Activated naive CD4-positive, alpha-beta T cell (primary cell): ENCODE measurements around the gene HHAT.

Experiments
- DNase-seq, 4 experiments: peaks; one replicate each; lab custom pipeline; 2025; lab: John Stamatoyannopoulos, UW

HHAT gene

DNA sequence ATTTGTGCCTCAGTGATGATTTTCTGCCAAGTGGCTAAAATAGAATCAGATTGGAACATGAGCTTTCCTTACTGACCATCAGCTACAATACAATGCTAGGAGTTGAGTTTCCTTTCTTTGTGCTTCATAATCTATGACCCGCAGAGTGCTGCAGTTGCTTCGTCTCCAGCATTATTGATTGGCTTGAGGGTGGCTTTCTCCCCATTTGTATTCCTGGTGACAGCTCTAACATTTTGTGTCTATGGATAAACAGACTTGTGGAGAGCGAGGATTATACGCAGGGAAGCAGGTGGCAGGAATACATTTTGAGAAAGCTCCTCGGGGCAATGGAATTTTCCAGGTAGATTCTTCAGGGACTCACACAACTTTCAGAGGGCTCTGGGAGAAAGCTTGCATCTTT is 223.2 kb downstream of the HHAT start:
- no peak for DNase-seq

- DNase-seq, result no peak
These were observed 225.0 kb downstream of the HHAT start for GRCh38 chr1:210553711-210554110.

- DNase-seq, result no peak
These were observed 225.7 kb downstream of the HHAT start for GRCh38 chr1:210554382-210554781.

GRCh38 chr1:210556475-210556874 is 227.8 kb downstream of the HHAT start:
- no peak for DNase-seq

DNA sequence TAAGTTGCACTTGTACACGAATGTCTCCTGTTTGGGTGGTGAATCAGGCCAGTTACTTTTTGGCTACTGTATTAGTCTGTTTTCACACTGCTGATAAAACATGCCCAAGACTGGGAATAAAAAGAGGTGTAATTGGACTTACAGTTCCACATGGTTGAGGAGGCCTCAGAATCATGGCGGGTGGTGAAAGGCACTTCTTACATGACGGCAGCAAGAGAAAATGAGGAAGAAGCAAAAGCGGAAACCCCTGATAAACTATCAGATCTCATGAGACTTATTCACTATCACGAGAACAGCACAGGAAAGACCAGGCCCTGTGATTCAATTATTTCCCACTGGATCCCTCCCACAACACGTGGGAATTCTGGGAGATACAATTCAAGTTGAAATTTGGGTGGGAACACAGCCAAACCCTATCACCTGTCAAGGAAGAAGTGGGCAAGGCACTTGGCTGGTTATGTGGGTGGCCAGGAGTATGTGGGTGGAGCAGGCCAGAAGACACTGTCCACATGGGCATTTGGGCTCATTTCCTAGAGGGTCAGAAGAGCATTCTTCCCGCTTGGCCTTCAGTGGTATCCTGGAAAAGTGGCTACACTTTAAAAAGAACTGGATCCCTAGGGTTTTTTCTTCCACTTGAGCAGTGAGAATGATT is 228.8 kb downstream of the HHAT start:
- DNase-seq, result no peak

DNA sequence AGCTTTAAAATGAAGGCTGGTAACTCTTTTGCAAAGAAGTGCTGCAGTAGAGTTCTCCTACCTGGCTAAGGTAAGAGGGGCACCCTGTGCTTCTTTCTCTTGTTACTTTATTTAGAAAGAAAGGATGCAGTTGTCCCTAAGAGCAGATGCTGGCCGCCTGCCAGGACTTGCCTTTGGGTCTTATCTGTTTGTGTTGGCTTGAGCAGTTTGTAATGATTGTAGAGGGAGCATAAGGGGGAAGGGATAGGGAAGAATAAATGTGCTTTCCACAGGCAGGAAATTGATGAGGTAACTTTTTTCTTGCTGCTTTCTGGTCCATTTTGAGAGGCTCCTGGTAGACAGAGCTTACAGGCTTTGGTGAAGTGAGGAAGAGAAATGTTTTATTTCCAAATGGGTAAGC is 229.6 kb downstream of the HHAT start:
- DNase-seq, result no peak

- DNase-seq, result no peak
These were observed 236.6 kb downstream of the HHAT start for GRCh38 chr1:210565306-210565705.

DNA sequence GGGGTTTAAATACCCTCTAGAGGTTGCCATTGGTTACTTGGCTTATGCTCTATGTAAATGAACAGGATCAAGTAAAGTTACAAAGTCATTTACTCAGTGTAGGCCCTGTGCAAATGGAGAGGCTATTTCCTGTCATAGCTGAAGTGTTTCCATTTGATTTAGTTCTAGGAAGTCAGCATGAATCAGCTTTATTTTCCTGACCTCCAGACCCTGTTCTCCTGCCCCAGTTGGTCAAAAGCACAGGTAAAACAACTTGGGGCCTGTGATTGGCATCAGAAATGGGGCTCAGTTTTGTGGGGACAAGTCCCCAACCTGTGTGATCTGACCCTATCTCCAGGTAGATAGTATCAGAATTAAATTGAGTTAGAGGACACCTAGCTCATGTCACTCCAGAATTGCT is 239.9 kb downstream of the HHAT start:
- DNase-seq, result no peak

DNA sequence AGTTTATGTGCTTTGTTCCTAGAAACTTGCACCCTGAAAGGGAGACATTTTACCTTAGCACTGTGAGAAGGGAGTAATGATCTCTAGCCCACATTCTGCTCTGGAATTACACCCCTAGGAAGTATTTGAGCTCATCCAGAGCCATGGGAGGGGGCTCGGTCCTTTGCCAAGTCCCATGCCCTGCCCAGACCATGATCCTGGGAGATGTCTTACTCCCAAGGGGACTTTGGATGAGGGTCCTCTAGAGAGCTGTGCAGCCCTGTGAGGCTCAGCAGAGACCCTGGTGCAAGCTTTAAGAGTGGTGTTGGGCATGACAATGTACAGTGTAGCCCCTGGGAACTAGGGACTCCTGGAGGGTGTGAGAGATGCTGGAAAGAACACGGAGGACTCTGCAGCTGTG is 241.4 kb downstream of the HHAT start:
- DNase-seq, result no peak

DNA sequence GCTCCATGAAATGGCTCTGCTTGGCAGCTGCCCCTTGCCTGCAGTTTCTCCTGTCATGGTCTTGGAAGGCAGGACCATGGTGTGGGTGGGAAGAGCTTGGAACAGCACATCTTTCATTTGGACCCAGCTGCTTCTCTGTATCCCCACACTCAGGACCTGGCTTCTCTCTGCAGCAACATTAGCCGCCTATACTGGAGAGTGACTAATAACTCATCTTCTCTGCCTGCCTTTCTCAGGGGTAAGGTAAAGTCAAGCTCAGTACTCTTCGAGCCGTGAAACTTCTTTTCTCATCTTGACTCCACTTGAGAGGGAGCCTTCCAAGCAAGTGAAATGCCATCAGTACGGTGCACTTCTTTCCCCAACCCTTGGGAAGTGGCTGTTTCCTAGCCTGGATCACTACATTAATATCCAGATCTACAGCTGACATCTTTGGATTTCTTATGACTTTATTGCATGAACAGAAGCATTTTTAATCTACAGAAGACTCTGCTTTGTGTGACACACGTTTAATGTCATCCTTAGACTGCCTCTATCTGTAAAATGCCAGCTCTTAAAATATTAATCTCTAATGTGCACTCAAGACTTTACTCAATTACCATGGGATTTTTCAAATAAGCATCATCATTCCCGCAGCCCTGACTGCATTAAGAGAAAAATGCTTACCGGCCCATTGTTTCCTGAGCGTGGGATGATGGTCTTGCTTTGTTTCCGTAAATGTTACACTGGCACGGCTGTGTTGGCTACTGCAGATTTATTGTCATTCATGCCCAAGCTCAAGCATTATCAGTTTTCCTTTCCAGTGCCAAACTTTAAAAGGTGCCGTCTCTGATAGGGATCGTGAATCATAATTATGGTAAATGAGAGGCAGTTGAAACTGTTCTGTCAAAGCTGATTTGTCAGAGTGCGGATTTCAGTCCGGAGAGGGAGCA is 242.9 kb downstream of the HHAT start:
- DNase-seq, result no peak

GRCh38 chr1:210573141-210573540 is 244.4 kb downstream of the HHAT start:
- no peak for DNase-seq

DNA sequence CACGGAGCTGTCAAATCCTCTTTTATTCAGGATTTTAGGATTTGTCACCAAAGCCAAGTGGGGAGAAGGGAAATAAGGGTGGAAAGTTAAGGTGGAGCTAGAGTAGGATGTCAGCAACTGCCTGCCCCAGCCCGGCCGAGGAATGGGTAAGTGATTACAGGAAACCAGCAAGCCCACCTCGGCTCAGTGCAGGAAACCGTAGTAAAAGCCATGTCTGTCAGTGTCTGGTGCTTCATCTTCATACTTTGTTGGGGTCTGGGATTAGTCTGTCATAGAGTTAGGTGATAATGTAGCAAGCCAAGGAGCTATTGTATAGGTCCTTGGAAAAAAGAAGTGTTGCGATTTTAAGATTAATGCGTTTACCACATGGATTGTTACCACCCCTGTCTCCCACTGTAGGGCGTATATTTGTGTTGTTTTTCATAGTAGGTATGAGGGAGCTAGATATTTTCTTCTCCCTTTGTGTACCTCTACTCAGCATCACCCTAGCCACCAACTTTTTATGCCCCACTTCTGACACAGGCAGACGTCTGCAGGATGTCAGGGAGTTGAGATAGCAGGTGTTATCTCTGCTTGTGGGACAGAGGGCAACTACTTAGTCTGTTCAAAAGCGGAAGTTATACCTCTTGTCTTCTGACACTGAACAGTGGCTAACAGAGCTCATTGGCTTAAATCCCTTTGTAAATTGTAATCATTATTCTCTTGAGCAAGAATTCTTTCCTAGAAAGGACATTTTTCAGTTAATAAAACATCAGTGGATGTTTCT is 253.7 kb downstream of the HHAT start:
- no peak for DNase-seq

DNA sequence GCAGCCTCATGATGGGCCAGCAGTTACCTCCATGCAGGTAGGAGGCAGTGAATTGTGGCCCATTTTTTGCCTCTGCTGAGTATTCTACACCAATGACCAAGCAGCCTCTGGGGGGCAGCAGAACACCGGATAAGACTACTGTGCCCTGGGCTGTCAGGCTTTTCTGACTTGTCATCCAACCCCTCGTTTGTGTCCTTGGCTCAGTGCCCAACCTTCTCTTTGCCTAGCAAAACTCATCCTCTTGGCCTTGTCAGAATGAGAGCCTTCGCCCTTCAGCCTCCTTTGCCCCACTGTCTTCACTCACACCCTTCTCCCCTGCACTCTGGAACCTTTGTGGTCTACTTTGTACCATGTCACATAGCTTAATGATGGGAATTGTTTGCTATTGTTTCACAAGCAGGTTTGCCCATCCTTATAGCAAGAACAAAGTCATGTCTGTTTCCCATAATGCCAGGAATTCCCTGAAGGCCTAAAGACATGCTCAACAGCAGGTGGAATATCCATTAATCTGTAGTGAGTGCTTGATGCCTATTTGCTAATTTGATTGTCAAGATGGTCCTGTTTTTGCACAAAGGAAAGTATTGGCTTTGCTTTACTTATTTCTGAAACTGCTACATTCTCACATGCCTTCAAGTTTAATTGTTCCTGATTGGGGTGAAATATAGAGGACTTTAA is 255.9 kb downstream of the HHAT start:
- DNase-seq, result peak; percentile 8 to 37 (median 21)

DNA sequence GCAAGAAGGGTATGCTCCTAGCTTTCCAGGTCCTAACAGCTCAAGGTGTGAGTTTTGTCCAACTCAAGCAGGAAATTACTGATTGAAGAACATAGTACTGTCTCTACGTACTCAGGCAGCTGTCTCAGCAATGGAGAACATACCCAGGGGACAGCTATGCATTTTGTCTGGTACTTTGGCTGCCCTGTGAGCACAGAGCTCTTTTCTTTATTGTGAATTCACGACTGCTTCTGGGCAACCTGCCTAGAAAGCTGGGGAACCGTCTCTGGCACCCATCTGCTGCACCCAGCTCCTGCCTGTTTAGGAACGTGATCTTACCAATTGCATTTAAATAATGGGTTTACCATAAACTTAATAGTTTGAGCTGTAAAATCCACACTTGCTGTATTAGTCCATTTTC is 258.1 kb downstream of the HHAT start:
- DNase-seq, result no peak

GRCh38 chr1:210587566-210587965 is 258.9 kb downstream of the HHAT start:
- DNase-seq, result no peak

- DNase-seq, result no peak
These were observed 259.7 kb downstream of the HHAT start for GRCh38 chr1:210588357-210588756.

- no peak for DNase-seq
These were observed 260.2 kb downstream of the HHAT start for GRCh38 chr1:210588946-210589345.

- DNase-seq, result no peak
These were observed 262.5 kb downstream of the HHAT start for GRCh38 chr1:210591214-210591613.

- DNase-seq, result no peak
These were observed 265.9 kb downstream of the HHAT start for GRCh38 chr1:210594605-210595004.

- no peak for DNase-seq
These were observed 267.9 kb downstream of the HHAT start for GRCh38 chr1:210596641-210597040.

- no peak for DNase-seq
These were observed 268.9 kb downstream of the HHAT start for GRCh38 chr1:210597555-210598134.
